Keratinocyte (primary cell): ENCODE data around the gene TP63. TPM values are rescaled to one million over a fixed set of nuclear protein-coding genes. Genes with fewer than 3 reads are reported as not detected.

Source experiments
- DNase-seq: peaks from one replicate; pipeline ENCODE4 v3.0.0-alpha.2; 2011; ENCODE audit warnings: low read depth, missing footprints, low spot score
- FAIRE-seq: peaks from 2 replicates; lab custom pipeline; 2011; peaks lifted over from hg19 to GRCh38; lab: Jason Lieb, UNC
- H2AFZ ChIP-seq: 2 replicates; pipeline ENCODE4 v1.6.0; 2012; ENCODE audit warnings: low read length, control low read depth, inconsistent platforms; ENCODE audit not compliant: control insufficient read depth
- H3K27ac ChIP-seq: 2 replicates; pipeline ENCODE4 v1.5.1; 2011; ENCODE audit warnings: low read length; ENCODE audit not compliant: control insufficient read depth, insufficient read depth
- H3K27me3 ChIP-seq: 3 replicates; pipeline ENCODE4 v1.6.0; 2011; ENCODE audit warnings: low read length; ENCODE audit not compliant: control insufficient read depth, insufficient read depth; ENCODE audit errors: extremely low read depth
- H3K36me3 ChIP-seq, 2 experiments: 2 replicates in 1 of 2; 3 replicates in 1 of 2; pipeline ENCODE4 v1.5.1; 2011; ENCODE audit warnings: low read length in 2 of 2, mild to moderate bottlenecking in 1 of 2; ENCODE audit not compliant: control insufficient read depth in 2 of 2, insufficient read depth in 2 of 2; ENCODE audit errors: extremely low read depth in 1 of 2
- H3K4me1 ChIP-seq: 3 replicates; pipeline ENCODE4 v1.5.1; 2011; ENCODE audit warnings: low read length; ENCODE audit not compliant: control insufficient read depth, insufficient read depth; ENCODE audit errors: extremely low read depth
- H3K4me2 ChIP-seq: 3 replicates; pipeline ENCODE4 v1.6.0; 2011; ENCODE audit warnings: low read depth, low read length; ENCODE audit not compliant: control insufficient read depth, insufficient read depth; ENCODE audit errors: extremely low read depth
- H3K4me3 ChIP-seq, 3 experiments: fragments of 200-600 bp in 1 of 3; sonication (generic) in 1 of 3; 2 replicates in 2 of 3; 3 replicates in 1 of 3; pipeline ENCODE4 v1.5.1; 2011 to 2016; ENCODE audit warnings: low read length in 3 of 3, mild to moderate bottlenecking in 3 of 3, control low read depth in 2 of 3, inconsistent platforms in 1 of 3, low read depth in 1 of 3, mixed read lengths in 1 of 3, mixed run types in 1 of 3, moderate library complexity in 1 of 3; ENCODE audit not compliant: control insufficient read depth in 2 of 3, insufficient read depth in 2 of 3; ENCODE audit errors: extremely low read depth in 1 of 3
- H3K79me2 ChIP-seq: 2 replicates; pipeline ENCODE4 v1.6.0; 2012; ENCODE audit warnings: low read length; ENCODE audit not compliant: control insufficient read depth, insufficient read depth
- H3K9ac ChIP-seq: 3 replicates; pipeline ENCODE4 v1.6.0; 2011; ENCODE audit warnings: low read length; ENCODE audit not compliant: control insufficient read depth, insufficient read depth; ENCODE audit errors: extremely low read depth
- H3K9me1 ChIP-seq: 3 replicates; pipeline ENCODE4 v1.6.0; 2011; ENCODE audit warnings: low read length; ENCODE audit not compliant: control insufficient read depth, insufficient read depth; ENCODE audit errors: extremely low read depth
- H3K9me3 ChIP-seq: 2 replicates; pipeline ENCODE4 v1.5.1; 2012; ENCODE audit warnings: low read depth, low read length; ENCODE audit not compliant: control insufficient read depth
- H4K20me1 ChIP-seq: 3 replicates; pipeline ENCODE4 v1.6.0; 2011; ENCODE audit warnings: low read length; ENCODE audit not compliant: control insufficient read depth, insufficient read depth; ENCODE audit errors: extremely low read depth
- CTCF ChIP-seq, 3 experiments: IDR thresholded peaks in 1 of 3; conservative IDR thresholded peaks in 1 of 3; optimal IDR thresholded peaks in 1 of 3; 2 replicates in 2 of 3; 3 replicates in 1 of 3; pipeline versions ENCODE3 to v1.5.1; 2011; ENCODE audit warnings: low read length in 3 of 3, mild to moderate bottlenecking in 3 of 3, moderate library complexity in 2 of 3, control low read depth in 1 of 3, inconsistent platforms in 1 of 3; ENCODE audit not compliant: insufficient read depth in 2 of 3; ENCODE audit errors: extremely low read depth in 1 of 3
- EZH2 ChIP-seq: IDR thresholded peaks from one replicate; pipeline ENCODE4 v1.6.1; 2012; ENCODE audit warnings: inconsistent platforms, mild to moderate bottlenecking, low read length, moderate library complexity
- dilution Hi-C: fragments of 300-500 bp; cut with MboI; formaldehyde crosslinking; loops from one replicate; pipeline ENCODE4 v1.7.0; 2020; ENCODE audit warnings: low sequenced_read_pairs; ENCODE audit not compliant: extremely low pct_ligation_motif_present
- polyA plus RNA-seq, 5 experiments: library from polyadenylated mRNA; depleted of rRNA in 3 of 5; stranded (reverse) in 3 of 5; stranded (forward) in 1 of 5; unstranded in 1 of 5; fragments of >200 nt; gene quantifications; 1 replicate in 1 of 5; 2 replicates in 3 of 5; 3 replicates in 1 of 5; pipeline versions ENCODE4 v1.2.1 to v1.2.3, GENCODE V29; 2011 to 2012; ENCODE audit warnings: missing spikeins in 2 of 5, low read depth in 1 of 5, low replicate concordance in 1 of 5

TP63 gene
- polyA plus RNA-seq, 1 donor (not counting 4 experiments of a cell fraction or from before 2014, with no cell fraction given): 214 TPM

GRCh38 chr3:189735913-189736312 lies 104.7 kb downstream of the TP63 start:
- FAIRE-seq (no peak), DNase-seq (no peak)
- no peaks in the 10 kb centered on the region for H3K79me2 ChIP-seq
- H3K9me1 ChIP-seq: no peaks in the 10 kb centered on the region
- no peaks in the 10 kb centered on the region for H3K36me3 ChIP-seq
- H3K4me2 ChIP-seq: no peak overlapping the region
- H3K9me3 ChIP-seq: no peaks in the 10 kb centered on the region
- no peak overlapping the region for H2AFZ ChIP-seq
- TF ChIP-seq EZH2: no peak
- TF ChIP-seq CTCF (optimal IDR thresholded peaks at IDR 0.05 in 1 of 3, IDR thresholded peaks at IDR 0.05 in 1 of 3, conservative IDR thresholded peaks at IDR 0.05 in 1 of 3; ENCODE audit: extremely low read depth in 1 of 3, insufficient read depth in 2 of 3, low read length in 3 of 3): no peak
- H3K27ac ChIP-seq: no peak overlapping the region
- dilution Hi-C loops: no loop called here
- H4K20me1 ChIP-seq: no peaks in the 10 kb centered on the region
- H3K27me3 ChIP-seq: no peaks in the 10 kb centered on the region
- no peak overlapping the region for H3K4me3 ChIP-seq
- H3K4me1 ChIP-seq: no peaks in the 10 kb centered on the region
- H3K9ac ChIP-seq: no peak overlapping the region

- DNase-seq: no peak
- FAIRE-seq: no peak
- dilution Hi-C loops: no loop called here
These were observed 105.9 kb downstream of the TP63 start for GRCh38 chr3:189737071-189737470.

More at GRCh38 chr3:189737071-189737470, 105.9 kb downstream of the TP63 start:
- no peak for TF ChIP-seq EZH2
- no peak for TF ChIP-seq CTCF (optimal IDR thresholded peaks at IDR 0.05 in 1 of 3, IDR thresholded peaks at IDR 0.05 in 1 of 3, conservative IDR thresholded peaks at IDR 0.05 in 1 of 3; ENCODE audit: extremely low read depth in 1 of 3, insufficient read depth in 2 of 3, low read length in 3 of 3)
- H4K20me1 ChIP-seq: no peaks in the 10 kb centered on the region
- H2AFZ ChIP-seq: no peak overlapping the region
- no peaks in the 10 kb centered on the region for H3K79me2 ChIP-seq
- H3K4me1 ChIP-seq: no peaks in the 10 kb centered on the region
- H3K9me3 ChIP-seq: no peaks in the 10 kb centered on the region
- no peak overlapping the region for H3K4me3 ChIP-seq
- no peak overlapping the region for H3K27ac ChIP-seq
- no peaks in the 10 kb centered on the region for H3K27me3 ChIP-seq
- H3K4me2 ChIP-seq: no peak overlapping the region
- H3K36me3 ChIP-seq: no peaks in the 10 kb centered on the region
- H3K9ac ChIP-seq: no peak overlapping the region
- H3K9me1 ChIP-seq: no peaks in the 10 kb centered on the region
